Transverse colon (tissue), 4 donors: ENCODE results near the gene HSPA4. TPM values are rescaled to one million over a fixed set of nuclear protein-coding genes. Genes with fewer than 3 reads are reported as not detected.

Experiments used
- DNase-seq: peaks from one replicate; pipeline ENCODE4 v3.0.0-alpha.2; 2019
- H3K27ac ChIP-seq, 4 donors: fragments of 200-600 bp; sonication (generic); 2 replicates each; pipeline ENCODE4 v1.5.1; 2016 to 2018; ENCODE audit warnings: inconsistent platforms in 4 of 4
- H3K27me3 ChIP-seq: fragments of 200-600 bp; sonication (generic); 2 replicates; pipeline ENCODE4 v1.5.1; 2017; ENCODE audit warnings: inconsistent platforms
- H3K36me3 ChIP-seq, 4 donors: fragments of 200-600 bp; sonication (generic); 2 replicates each; pipeline ENCODE4 v1.5.1; 2017 to 2019; ENCODE audit warnings: inconsistent platforms in 4 of 4
- H3K4me1 ChIP-seq, 4 donors: fragments of 200-600 bp; sonication (generic); 2 replicates each; pipeline ENCODE4 v1.5.1; 2017 to 2020; ENCODE audit warnings: inconsistent platforms in 4 of 4
- H3K4me3 ChIP-seq, 4 donors: fragments of 200-600 bp; sonication (generic); 1 replicate in 1 of 4; 2 replicates in 3 of 4; pipeline versions ENCODE4 v1.5.1 to v1.6.1; 2017 to 2019; ENCODE audit warnings: inconsistent platforms in 4 of 4
- H3K9me3 ChIP-seq, 2 donors: fragments of 200-600 bp; sonication (generic); 2 replicates each; pipeline ENCODE4 v1.5.1; 2017 to 2019; ENCODE audit warnings: inconsistent platforms in 2 of 2
- CTCF ChIP-seq, 5 experiments: fragments of 200-600 bp in 3 of 5; fragments of 450-650 bp in 2 of 5; sonication (generic) in 3 of 5; IDR thresholded peaks; 1 replicate in 2 of 5; 2 replicates in 3 of 5; pipeline ENCODE4 v1.5.1; 2016 to 2017; ENCODE audit warnings: antibody characterized with exemption in 5 of 5, inconsistent platforms in 3 of 5, mild to moderate bottlenecking in 2 of 5, moderate library complexity in 1 of 5
- EP300 ChIP-seq: sonication (generic); formaldehyde crosslinking; IDR thresholded peaks from one replicate; pipeline ENCODE4 v1.6.1; 2017; ENCODE audit warnings: antibody characterized with exemption, low read depth
- POLR2A ChIP-seq: fragments of 450-650 bp; IDR thresholded peaks from one replicate; pipeline ENCODE4 v1.6.1; 2016; ENCODE audit warnings: antibody characterized with exemption, mild to moderate bottlenecking, moderate library complexity
- POLR2AphosphoS5 ChIP-seq, 3 donors: sonication (generic); formaldehyde crosslinking; IDR thresholded peaks; one replicate each; pipeline ENCODE4 v1.6.1; 2016; ENCODE audit warnings: antibody characterized with exemption in 3 of 3
- WGBS, 2 donors: methylation state at CpG; one replicate each; pipeline ENCODE4 v1.1.5; 2018; ENCODE audit warnings: low coverage in 1 of 2; 5-methylcytosine and 5-hydroxymethylcytosine counted together
- in situ Hi-C, 4 donors: fragments of 200-750 bp; cut with MboI; loops; one replicate each; pipeline versions ENCODE4 v1.15.0 to v1.15.1; 2017; ENCODE audit warnings: low sequenced_read_pairs in 3 of 4, low pct_ligation_motif_present in 1 of 4, low pct_unique_long_range_greater_than_20kb in 1 of 4
- intact Hi-C: fragments of 100-400 bp; cut with DNase I; formaldehyde crosslinking; loops from one replicate; pipeline ENCODE4 v1.15.1; 2023; ENCODE audit warnings: low total_unique reads
- total RNA-seq, 4 donors: library from RNA; depleted of rRNA; stranded (reverse); fragments of >200 nt; gene quantifications; one replicate each; pipeline ENCODE4 v1.1.0, GENCODE V29; 2016

The HSPA4 gene
- total RNA-seq, 4 donors from 2014 or later, result 34.4 to 52.5 (median 46.5) TPM

DNA sequence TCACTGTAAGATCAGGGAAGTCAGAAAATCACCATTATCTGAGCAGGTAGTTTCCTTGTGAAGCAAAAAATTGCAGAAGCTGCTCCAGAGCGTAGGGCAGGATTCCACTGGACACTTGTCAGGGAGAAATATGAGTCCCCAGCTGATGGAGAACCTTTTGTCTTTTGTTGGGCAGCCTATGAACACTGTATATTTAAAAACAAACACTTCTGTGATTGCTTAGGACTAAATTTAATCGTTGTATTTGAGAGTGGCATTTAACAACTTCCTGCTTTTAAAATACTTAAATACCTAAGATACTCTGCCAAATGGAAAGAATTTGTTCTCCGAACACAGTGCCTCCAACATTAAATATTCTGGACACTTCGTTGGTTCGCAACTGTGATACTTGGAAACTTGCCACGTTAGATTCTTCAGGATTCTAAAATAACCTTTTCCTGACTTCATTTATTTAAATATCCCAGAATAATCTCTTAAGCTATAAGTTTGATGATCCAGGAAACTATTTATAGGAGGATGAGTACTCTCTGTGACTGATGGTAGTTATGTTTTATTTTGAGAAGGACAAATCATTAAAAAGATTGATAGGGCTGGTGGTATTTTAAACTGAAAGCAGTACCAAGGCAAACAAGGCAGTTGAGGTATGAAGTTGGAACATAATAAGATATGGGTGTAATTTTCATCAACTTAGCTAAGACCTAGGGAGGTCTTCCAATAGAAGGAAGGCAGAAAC is 2.7 kb upstream of the HSPA4 start:
- TF ChIP-seq CTCF (IDR thresholded peaks at IDR 0.05) (no peak), EP300 (no peak), POLR2AphosphoS5 (IDR thresholded peaks at IDR 0.05) (no peak), POLR2A (no peak)
- H3K4me3 ChIP-seq, result no peak overlapping the region
- intact Hi-C loops, result no loop called here
- in situ Hi-C loops, result no loop called here
- WGBS, 2 donors, result 44 to 58% methylated on average over 6 of the region's 6 CpGs
- no peaks in the 10 kb centered on the region for H3K9me3 ChIP-seq
- no peak for DNase-seq
- H3K4me1 ChIP-seq, result peaks cover 11 to 43% (median 27%) of the 10 kb centered on the region in 4 donors
- no peaks in the 10 kb centered on the region for H3K36me3 ChIP-seq
- H3K27ac ChIP-seq, result peak overlapping the region; percentile 94 to 99 (median 98)
- no peaks in the 10 kb centered on the region for H3K27me3 ChIP-seq

DNA sequence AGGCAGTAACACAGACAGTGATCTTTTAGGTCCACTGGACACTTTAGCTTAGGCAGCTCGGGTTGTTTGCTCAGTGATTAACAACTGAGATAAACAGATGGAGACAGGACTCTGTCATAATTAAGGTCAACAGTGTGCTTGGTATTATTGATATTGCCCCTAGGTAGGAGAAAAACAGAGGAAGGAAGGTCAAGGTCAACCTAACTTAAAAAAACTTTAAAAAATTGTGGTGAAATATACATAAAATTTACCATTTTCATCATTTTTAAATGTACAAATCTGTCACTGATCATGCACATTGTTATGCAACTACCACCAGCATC is 2.1 kb upstream of the HSPA4 start:
- intact Hi-C loops (no loop called here), in situ Hi-C loops (no loop called here)
- peak overlapping the region; percentile 94 to 99 (median 98) for H3K27ac ChIP-seq

GRCh38 chr5:133050521-133050920 is 1.3 kb upstream of the HSPA4 start:
- in situ Hi-C loops (no loop called here), intact Hi-C loops (no loop called here)
- no peak for DNase-seq
- no peaks in the 10 kb centered on the region for H3K36me3 ChIP-seq
- H3K4me1 ChIP-seq, result peaks cover 18 to 52% (median 35%) of the 10 kb centered on the region in 4 donors
- TF ChIP-seq EP300 (no peak), POLR2A (no peak), POLR2AphosphoS5 (IDR thresholded peaks at IDR 0.05) (no peak), CTCF (IDR thresholded peaks at IDR 0.05) (no peak)
- H3K9me3 ChIP-seq, result no peaks in the 10 kb centered on the region
- peak overlapping the region in 2 of 4 donors; percentile 93 to 94 for H3K4me3 ChIP-seq
- H3K27ac ChIP-seq, result peak overlapping the region; percentile 94 to 99 (median 98)
- WGBS, 2 donors, result 36 to 48% methylated on average over 4 of the region's 4 CpGs
- H3K27me3 ChIP-seq, result no peaks in the 10 kb centered on the region

More for the DNA sequence above, 2.1 kb upstream of the HSPA4 start:
- Histone ChIP-seq H3K36me3 (no peaks in the 10 kb centered on the region), H3K4me1 (peaks cover 16 to 48% (median 32%) of the 10 kb centered on the region in 4 donors), H3K4me3 (no peak overlapping the region), H3K27me3 (no peaks in the 10 kb centered on the region), H3K9me3 (no peaks in the 10 kb centered on the region)
- 0 to 23% methylated on average over 1 of the region's 1 CpG for WGBS, 2 donors
- no peak for TF ChIP-seq POLR2A
- TF ChIP-seq CTCF (IDR thresholded peaks at IDR 0.05), result no peak
- no peak for TF ChIP-seq POLR2AphosphoS5 (IDR thresholded peaks at IDR 0.05)
- TF ChIP-seq EP300, result no peak
- no peak for DNase-seq

DNA sequence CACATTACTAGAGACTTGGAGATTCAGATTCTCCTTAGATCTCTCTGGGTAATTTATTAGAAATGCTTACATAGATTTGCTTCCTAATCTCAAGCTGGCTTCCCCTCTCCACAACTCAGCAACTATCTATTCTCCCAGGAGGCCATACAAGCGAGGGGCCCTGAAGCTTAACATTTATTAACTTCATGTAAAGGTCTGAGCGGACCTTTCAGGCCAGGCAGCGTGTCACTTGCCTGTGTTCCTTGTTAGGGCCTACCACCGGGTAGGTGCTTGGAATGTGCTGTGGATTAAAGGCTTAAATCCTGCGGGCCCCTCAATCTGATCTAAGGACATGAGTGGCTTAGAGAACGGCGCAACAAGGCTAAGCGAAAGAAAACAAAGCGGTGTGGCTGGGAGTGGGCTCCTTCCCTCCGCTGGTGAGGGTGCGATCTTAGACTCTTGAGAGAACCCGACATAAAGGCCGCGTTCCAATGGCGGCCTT is 712 bp upstream of the HSPA4 start:
- TF ChIP-seq EP300 (no peak), CTCF (IDR thresholded peaks at IDR 0.05) (peak in 1 of 5 experiments; percentile 17)
- H3K27me3 ChIP-seq, result no peaks in the 10 kb centered on the region
- H3K27ac ChIP-seq, result peak overlapping the region; percentile 94 to 99 (median 98)
- H3K36me3 ChIP-seq, result no peaks in the 10 kb centered on the region
- WGBS, 2 donors, result 5 to 13% methylated on average over 1 to 15 of the region's 15 CpGs
- peaks cover 18 to 54% (median 37%) of the 10 kb centered on the region in 4 donors for H3K4me1 ChIP-seq
- no peak for DNase-seq
- no peaks in the 10 kb centered on the region for H3K9me3 ChIP-seq
- H3K4me3 ChIP-seq, result peak overlapping the region; percentile 37 to 94 (median 88)
- intact Hi-C loops, result no loop called here
- in situ Hi-C loops, result no loop called here
